Endothelial cell of umbilical vein (primary cell): ENCODE results near the gene PPP1R13B. TPM values are rescaled to one million over a fixed set of nuclear protein-coding genes. Genes with fewer than 3 reads are reported as not detected.
A peak's percentile ranks its signal among the peaks of the same experiment; 100 is the strongest.

Source experiments
- BruUV-seq: library from RNA; stranded (reverse); fragments of 400-500 nt; replicated peaks from 2 replicates; lab custom pipeline; 2021; lab: Mats Ljungman, UMichigan
- CTCF ChIA-PET: fragments of 300-600, 350-600 bp; sonication (Branson Sonifier 250); formaldehyde crosslinking; loops from one replicate; lab custom pipeline; 2021; ENCODE audit warnings: antibody characterized with exemption, inconsistent platforms; lab: Charles Lee
- POLR2A ChIA-PET: fragments of 300-600, 350-600 bp; sonication (Branson Sonifier 250); formaldehyde crosslinking; loops from one replicate; lab custom pipeline; 2021; ENCODE audit warnings: antibody characterized with exemption, inconsistent platforms; lab: Charles Lee
- DNase-seq: peaks from one replicate; pipeline ENCODE4 v3.0.0-alpha.2; 2011; ENCODE audit warnings: low read depth, low spot score
- FAIRE-seq: peaks from 2 replicates; lab custom pipeline; 2011; peaks lifted over from hg19 to GRCh38; lab: Jason Lieb, UNC
- H2AFZ ChIP-seq: 2 replicates; pipeline ENCODE4 v1.6.0; 2012; ENCODE audit warnings: low read depth, low read length, control low read depth, inconsistent platforms
- H3K27ac ChIP-seq: 2 replicates; pipeline ENCODE4 v1.5.1; 2011; ENCODE audit warnings: low read depth, mild to moderate bottlenecking, control low read depth, low read length, moderate library complexity; ENCODE audit not compliant: insufficient read depth
- H3K27me3 ChIP-seq, 2 experiments: 2 replicates each; pipeline versions ENCODE4 v1.6.0 to v1.6.1; 2011; ENCODE audit warnings: low read length in 2 of 2, mixed read lengths in 1 of 2; ENCODE audit not compliant: control insufficient read depth in 2 of 2, insufficient read depth in 2 of 2
- H3K36me3 ChIP-seq, 2 experiments: 2 replicates in 1 of 2; 3 replicates in 1 of 2; pipeline ENCODE4 v1.5.1; 2011; ENCODE audit warnings: low read length in 2 of 2, mild to moderate bottlenecking in 1 of 2, moderate library complexity in 1 of 2; ENCODE audit not compliant: control insufficient read depth in 2 of 2, insufficient read depth in 2 of 2; ENCODE audit errors: extremely low read depth in 1 of 2
- H3K4me1 ChIP-seq: 3 replicates; pipeline ENCODE4 v1.5.1; 2011; ENCODE audit warnings: mild to moderate bottlenecking, low read length; ENCODE audit not compliant: control insufficient read depth, insufficient read depth; ENCODE audit errors: extremely low read depth
- H3K4me2 ChIP-seq: 2 replicates; pipeline ENCODE4 v1.6.1; 2011; ENCODE audit warnings: low read length, control low read depth, mixed read lengths; ENCODE audit not compliant: insufficient read depth
- H3K4me3 ChIP-seq, 3 experiments: fragments of 200-600 bp in 1 of 3; sonication (generic), shearing (Covaris generic) in 1 of 3; replicated peaks in 1 of 3; 2 replicates each; pipeline ENCODE4 v1.5.1; 2011 to 2016; ENCODE audit warnings: control low read depth in 3 of 3, low read length in 3 of 3, mild to moderate bottlenecking in 2 of 3, inconsistent platforms in 1 of 3, low read depth in 1 of 3, moderate library complexity in 1 of 3; ENCODE audit not compliant: insufficient read depth in 1 of 3
- H3K79me2 ChIP-seq: 2 replicates; pipeline ENCODE4 v1.6.0; 2012; ENCODE audit warnings: low read length, inconsistent platforms; ENCODE audit not compliant: control insufficient read depth, insufficient read depth
- H3K9ac ChIP-seq: replicated peaks from 2 replicates; pipeline ENCODE3; 2011; ENCODE audit warnings: low read length, control low read depth; ENCODE audit not compliant: insufficient read depth; ENCODE audit errors: extremely low read depth
- H3K9me1 ChIP-seq: replicated peaks from 3 replicates; pipeline ENCODE4 v1.6.0; 2011; ENCODE audit warnings: mild to moderate bottlenecking, low read length; ENCODE audit not compliant: control insufficient read depth, insufficient read depth; ENCODE audit errors: extremely low read depth
- H3K9me3 ChIP-seq: replicated peaks from 2 replicates; pipeline ENCODE4 v1.5.1; 2012; ENCODE audit warnings: low read length, inconsistent platforms; ENCODE audit not compliant: control insufficient read depth, insufficient read depth
- H4K20me1 ChIP-seq: replicated peaks from 2 replicates; pipeline ENCODE3; 2011; ENCODE audit warnings: mild to moderate bottlenecking, low read length; ENCODE audit not compliant: control insufficient read depth, insufficient read depth; ENCODE audit errors: extremely low read depth
- EZH2 ChIP-seq: IDR thresholded peaks from 2 replicates; pipeline ENCODE4 v1.6.1; 2012; ENCODE audit warnings: borderline replicate concordance, low read depth, mild to moderate bottlenecking, moderate library complexity, low read length, inconsistent platforms; ENCODE audit not compliant: severe bottlenecking
- FOS ChIP-seq: IDR thresholded peaks from 2 replicates; pipeline ENCODE4 v1.6.1; 2011; ENCODE audit warnings: mild to moderate bottlenecking, low read length, moderate library complexity, borderline replicate concordance; ENCODE audit not compliant: insufficient read depth
- GATA2 ChIP-seq: IDR thresholded peaks from 2 replicates; pipeline ENCODE4 v1.7.0; 2011; ENCODE audit warnings: low read depth, mild to moderate bottlenecking, moderate library complexity, mixed read lengths, low read length; ENCODE audit not compliant: insufficient read length, insufficient read depth
- JUN ChIP-seq: IDR thresholded peaks from 2 replicates; pipeline ENCODE4 v1.6.1; 2011; ENCODE audit warnings: borderline replicate concordance, low read depth; ENCODE audit not compliant: insufficient read length, insufficient read depth
- dilution Hi-C: fragments of 300-500 bp; cut with MboI; formaldehyde crosslinking; loops from one replicate; pipeline ENCODE4 v1.15.0; 2019; ENCODE audit warnings: low sequenced_read_pairs; ENCODE audit not compliant: extremely low pct_ligation_motif_present
- intact Hi-C: fragments of 100-400 bp; cut with micrococcal nuclease; formaldehyde crosslinking; loops from one replicate; pipeline ENCODE4 v1.10.0; 2022
- polyA plus RNA-seq, 4 experiments: library from polyadenylated mRNA; depleted of rRNA in 3 of 4; stranded (reverse) in 3 of 4; unstranded in 1 of 4; fragments of >200 nt; gene quantifications; 2 replicates each; pipeline versions ENCODE4 v1.2.1 to v1.2.3, GENCODE V29; 2011 to 2012; ENCODE audit warnings: missing spikeins in 1 of 4
- total RNA-seq: library from RNA; stranded (reverse); gene quantifications from 2 replicates; pipeline ENCODE4 v1.2.3, GENCODE V29; 2021
- TF ChIP-seq, protein P1 (sequence below), 2 donors: IDR thresholded peaks; 1 replicate in 1 of 2; 2 replicates in 1 of 2; pipeline ENCODE4 v1.5.1; 2011; ENCODE audit warnings: low read length in 2 of 2, mild to moderate bottlenecking in 2 of 2, moderate library complexity in 2 of 2, control low read depth in 1 of 2, inconsistent platforms in 1 of 2, low read depth in 1 of 2; ENCODE audit not compliant: insufficient read depth in 1 of 2; ENCODE audit errors: extremely low read depth in 1 of 2

The PPP1R13B gene
- total and polyA plus RNA-seq, 2 donors (not counting 3 experiments of a cell fraction or from before 2014, with no cell fraction given): 10.0 to 30.0 TPM

DNA sequence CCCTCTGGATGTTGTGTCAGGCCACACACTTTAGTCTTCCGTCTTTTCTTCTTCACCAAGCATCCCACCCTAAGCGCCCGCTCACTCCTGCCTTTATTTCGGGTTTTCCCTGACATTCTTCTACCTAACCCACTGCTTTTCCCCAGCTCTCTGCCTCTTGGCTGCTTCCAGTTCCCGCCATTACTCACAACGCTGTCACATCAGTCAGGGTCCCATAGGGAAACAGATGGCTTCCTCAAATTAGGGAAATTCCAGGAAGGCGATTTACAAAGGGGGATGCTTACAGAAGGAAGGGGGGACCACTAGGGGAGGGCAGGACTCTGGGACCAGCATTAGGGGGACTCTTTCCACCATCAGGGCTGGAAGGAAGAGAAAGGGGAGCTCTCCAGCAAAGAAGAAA is 9.2 kb upstream of the PPP1R13B start:
- no TSS peak for BruUV-seq
- Histone ChIP-seq H3K27ac (no peak overlapping the region), H3K4me2 (no peak overlapping the region), H2AFZ (no peak overlapping the region), H3K4me3 (no peak overlapping the region), H3K9ac (no peak overlapping the region), H3K9me1 (no peaks in the 10 kb centered on the region), H3K36me3 (no peaks in the 10 kb centered on the region), H3K4me1 (peaks cover 24% of the 10 kb centered on the region), H4K20me1 (no peaks in the 10 kb centered on the region), H3K27me3 (no peaks in the 10 kb centered on the region), H3K79me2 (no peaks in the 10 kb centered on the region), H3K9me3 (no peaks in the 10 kb centered on the region)
- POLR2A ChIA-PET: interaction anchor here (1.0 kb wide), 1 partner anchor 10 kb away, joined by 3 read pairs; no protein-coding TSS in a partner anchor
- TF ChIP-seq FOS (no peak), GATA2 (no peak), JUN (no peak), EZH2 (no peak)
- TF ChIP-seq, protein P1, sequence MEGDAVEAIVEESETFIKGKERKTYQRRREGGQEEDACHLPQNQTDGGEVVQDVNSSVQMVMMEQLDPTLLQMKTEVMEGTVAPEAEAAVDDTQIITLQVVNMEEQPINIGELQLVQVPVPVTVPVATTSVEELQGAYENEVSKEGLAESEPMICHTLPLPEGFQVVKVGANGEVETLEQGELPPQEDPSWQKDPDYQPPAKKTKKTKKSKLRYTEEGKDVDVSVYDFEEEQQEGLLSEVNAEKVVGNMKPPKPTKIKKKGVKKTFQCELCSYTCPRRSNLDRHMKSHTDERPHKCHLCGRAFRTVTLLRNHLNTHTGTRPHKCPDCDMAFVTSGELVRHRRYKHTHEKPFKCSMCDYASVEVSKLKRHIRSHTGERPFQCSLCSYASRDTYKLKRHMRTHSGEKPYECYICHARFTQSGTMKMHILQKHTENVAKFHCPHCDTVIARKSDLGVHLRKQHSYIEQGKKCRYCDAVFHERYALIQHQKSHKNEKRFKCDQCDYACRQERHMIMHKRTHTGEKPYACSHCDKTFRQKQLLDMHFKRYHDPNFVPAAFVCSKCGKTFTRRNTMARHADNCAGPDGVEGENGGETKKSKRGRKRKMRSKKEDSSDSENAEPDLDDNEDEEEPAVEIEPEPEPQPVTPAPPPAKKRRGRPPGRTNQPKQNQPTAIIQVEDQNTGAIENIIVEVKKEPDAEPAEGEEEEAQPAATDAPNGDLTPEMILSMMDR (IDR thresholded peaks at IDR 0.05; ENCODE audit: extremely low read depth in 1 of 2, insufficient read depth in 1 of 2, low read depth in 1 of 2, low read length in 2 of 2): no peak
- DNase-seq: peak; percentile 36
- CTCF ChIA-PET: interaction anchor here (1.8 to 2.1 kb wide), 2 partner anchors 44 to 49 kb away, joined by 6 to 7 read pairs; no protein-coding TSS in a partner anchor
- FAIRE-seq: no peak
- dilution Hi-C loops (no loop called here), intact Hi-C loops (no loop called here)
